ENCODE data around the gene COX7A2.

GRCh38 chr6:75213732-75214131, 29.9 kb downstream of the COX7A2 start:
- TF ChIP-seq CTCF (IDR thresholded peaks at IDR 0.05; ENCODE audit: low read length) (no peak), EZH2 (optimal IDR thresholded peaks at IDR 0.05; ENCODE audit: low read depth, low read length) (no peak), EZH2phosphoT487 (IDR thresholded peaks at IDR 0.05; ENCODE audit: low read length) (no peak)
